OCI-LY7 (cell line): Measurements from ENCODE around the gene GALNT2. TPM values are rescaled to one million over a fixed set of nuclear protein-coding genes. Genes with fewer than 3 reads are reported as not detected.

Experiments used
- BruUV-seq: library from RNA; stranded (reverse); fragments of 400-500 nt; replicated peaks from 2 replicates; lab custom pipeline; 2021; lab: Mats Ljungman, UMichigan
- CTCF ChIA-PET: fragments of 300-600 bp; sonication (Branson Sonifier 250); formaldehyde crosslinking; loops from one replicate; lab custom pipeline; 2022; ENCODE audit warnings: antibody characterized with exemption; ENCODE audit not compliant: unreplicated experiment; lab: Charles Lee
- POLR2A ChIA-PET: fragments of 300-600 bp; sonication (Branson Sonifier 250); formaldehyde crosslinking; loops from one replicate; lab custom pipeline; 2022; ENCODE audit warnings: antibody characterized with exemption; lab: Charles Lee
- DNase-seq: peaks from one replicate; pipeline ENCODE4 v3.0.0-alpha.2; 2015; ENCODE audit warnings: low spot score
- H2AFZ ChIP-seq: fragments of 200-600 bp; sonication (generic), shearing (Covaris generic); 2 replicates; pipeline ENCODE4 v1.6.1; 2014; ENCODE audit warnings: mild to moderate bottlenecking, antibody characterized with exemption, low read length, moderate library complexity
- H3K27ac ChIP-seq: fragments of 200-600 bp; sonication (generic); 2 replicates; pipeline ENCODE4 v1.5.1; 2014; ENCODE audit warnings: mixed run types, low read depth, mild to moderate bottlenecking, moderate library complexity, low read length, inconsistent platforms; ENCODE audit not compliant: poor library complexity, severe bottlenecking
- H3K36me3 ChIP-seq: fragments of 200-600 bp; sonication (generic); 2 replicates; pipeline ENCODE4 v1.6.1; 2014; ENCODE audit warnings: mild to moderate bottlenecking, antibody characterized with exemption, low read length, moderate library complexity, mixed read lengths; ENCODE audit not compliant: insufficient read depth
- H3K4me1 ChIP-seq: fragments of 200-600 bp; sonication (generic); 2 replicates; pipeline ENCODE4 v1.5.1; 2014; ENCODE audit warnings: mild to moderate bottlenecking, low read length; ENCODE audit not compliant: insufficient read depth, poor library complexity, severe bottlenecking
- H3K4me2 ChIP-seq: fragments of 200-600 bp; sonication (generic); 2 replicates; pipeline ENCODE4 v1.6.1; 2014; ENCODE audit warnings: mild to moderate bottlenecking, low read length
- H3K4me3 ChIP-seq: fragments of 200-600 bp; sonication (generic); 2 replicates; pipeline ENCODE4 v1.5.1; 2014; ENCODE audit warnings: mild to moderate bottlenecking, low read depth, low read length; ENCODE audit not compliant: poor library complexity, severe bottlenecking
- H3K79me2 ChIP-seq: fragments of 200-600 bp; sonication (generic); 2 replicates; pipeline ENCODE4 v1.6.1; 2016; ENCODE audit warnings: low read depth, mild to moderate bottlenecking, low read length, moderate library complexity, mixed read lengths; ENCODE audit not compliant: insufficient read depth
- H3K9me2 ChIP-seq: fragments of 200-600 bp; sonication (generic); 2 replicates; pipeline ENCODE4 v1.6.1; 2016; ENCODE audit warnings: mild to moderate bottlenecking, low read length, mixed read lengths; ENCODE audit not compliant: insufficient read depth
- H3K9me3 ChIP-seq: fragments of 200-600 bp; sonication (generic); 2 replicates; pipeline ENCODE4 v1.6.1; 2014; ENCODE audit warnings: mild to moderate bottlenecking, mixed run types, low read length, mixed read lengths
- H4K20me1 ChIP-seq: fragments of 200-600 bp; sonication (generic); 2 replicates; pipeline ENCODE4 v1.6.1; 2014; ENCODE audit warnings: mild to moderate bottlenecking, antibody characterized with exemption, low read length, moderate library complexity, mixed read lengths; ENCODE audit not compliant: insufficient read depth
- CTCF ChIP-seq: fragments of 200-600 bp; sonication (generic); conservative IDR thresholded peaks from 2 replicates; pipeline ENCODE4 v1.5.1; 2014; ENCODE audit warnings: mild to moderate bottlenecking, antibody characterized with exemption, low read length, moderate library complexity, mixed read lengths
- EZH2phosphoT487 ChIP-seq: fragments of 200-600 bp; sonication (generic); IDR thresholded peaks from 2 replicates; pipeline ENCODE4 v1.6.1; 2018; ENCODE audit warnings: low read depth, borderline replicate concordance, mild to moderate bottlenecking, mixed run types, antibody characterized with exemption, low read length, moderate library complexity, mixed read lengths
- intact Hi-C: fragments of 100-400 bp; cut with micrococcal nuclease; formaldehyde crosslinking; loops from one replicate; pipeline ENCODE4 v1.10.0; 2022; ENCODE audit not compliant: unreplicated experiment
- total RNA-seq, 2 experiments: library from RNA; depleted of rRNA in 1 of 2; stranded (reverse); fragments of >200 nt in 1 of 2; shearing (Covaris generic) in 1 of 2; gene quantifications; 2 replicates each; pipeline ENCODE4 v1.2.3, GENCODE V29; 2014 to 2022

Gene GALNT2
- total RNA-seq, 2 experiments from 2014 or later: 29.9 to 67.3 TPM

GRCh38 chr1:230277201-230278025 lies 210.4 kb downstream of the GALNT2 start:
- intact Hi-C loops: no loop called here
- H3K9me3 ChIP-seq: no peaks in the 10 kb centered on the region
- peaks cover 39% of the 10 kb centered on the region for H3K4me1 ChIP-seq
- POLR2A ChIA-PET: interaction anchor here (0.7 to 0.8 kb wide), 2 partner anchors 61 to 1023 kb away, joined by 3 read pairs; no protein-coding TSS in a partner anchor
- no TSS peak for BruUV-seq
- H4K20me1 ChIP-seq: no peaks in the 10 kb centered on the region
- H3K4me3 ChIP-seq: no peak overlapping the region
- no peaks in the 10 kb centered on the region for H3K79me2 ChIP-seq
- CTCF ChIA-PET: interaction anchor here (1.1 kb wide), 1 partner anchor 11 kb away, joined by 3 read pairs; no protein-coding TSS in a partner anchor
- DNase-seq: peak; percentile 73
- H3K4me2 ChIP-seq: peak overlapping the region; percentile 41
- no peaks in the 10 kb centered on the region for H3K9me2 ChIP-seq
- TF ChIP-seq CTCF: peak; percentile 41
- no peak for TF ChIP-seq EZH2phosphoT487
- peak overlapping the region; percentile 47 for H3K27ac ChIP-seq
- H2AFZ ChIP-seq: no peak overlapping the region
- peaks cover 34% of the 10 kb centered on the region for H3K36me3 ChIP-seq

GRCh38 chr1:230278376-230278775 lies 211.3 kb downstream of the GALNT2 start:
- peaks cover 34% of the 10 kb centered on the region for H3K36me3 ChIP-seq
- no peak for TF ChIP-seq CTCF
- no peak for TF ChIP-seq EZH2phosphoT487
- H3K9me3 ChIP-seq: no peaks in the 10 kb centered on the region
- no peak for DNase-seq
- intact Hi-C loops: no loop called here
- no peak overlapping the region for H3K27ac ChIP-seq
- H3K4me1 ChIP-seq: peaks cover 44% of the 10 kb centered on the region
- CTCF ChIA-PET: interaction anchor here (0.6 kb wide), 1 partner anchor 15 kb away, joined by 4 read pairs; no protein-coding TSS in a partner anchor
- H3K4me3 ChIP-seq: no peak overlapping the region
- POLR2A ChIA-PET: interaction anchor here (0.7 kb wide), 1 partner anchor 1024 kb away, joined by 3 read pairs; no protein-coding TSS in a partner anchor
- H2AFZ ChIP-seq: no peak overlapping the region
- no peak overlapping the region; the same call in 1 of the 2 replicates for H3K4me2 ChIP-seq
- no peaks in the 10 kb centered on the region for H4K20me1 ChIP-seq
- no TSS peak for BruUV-seq
- no peaks in the 10 kb centered on the region for H3K79me2 ChIP-seq
- no peaks in the 10 kb centered on the region for H3K9me2 ChIP-seq
